GM19238 (cell line): Measurements from ENCODE around the gene EFEMP2.

Source experiments
- DNase-seq: peaks from one replicate; pipeline ENCODE4 v3.0.0; 2011; ENCODE audit warnings: low spot score; ENCODE audit not compliant: insufficient read length

Gene EFEMP2

DNA sequence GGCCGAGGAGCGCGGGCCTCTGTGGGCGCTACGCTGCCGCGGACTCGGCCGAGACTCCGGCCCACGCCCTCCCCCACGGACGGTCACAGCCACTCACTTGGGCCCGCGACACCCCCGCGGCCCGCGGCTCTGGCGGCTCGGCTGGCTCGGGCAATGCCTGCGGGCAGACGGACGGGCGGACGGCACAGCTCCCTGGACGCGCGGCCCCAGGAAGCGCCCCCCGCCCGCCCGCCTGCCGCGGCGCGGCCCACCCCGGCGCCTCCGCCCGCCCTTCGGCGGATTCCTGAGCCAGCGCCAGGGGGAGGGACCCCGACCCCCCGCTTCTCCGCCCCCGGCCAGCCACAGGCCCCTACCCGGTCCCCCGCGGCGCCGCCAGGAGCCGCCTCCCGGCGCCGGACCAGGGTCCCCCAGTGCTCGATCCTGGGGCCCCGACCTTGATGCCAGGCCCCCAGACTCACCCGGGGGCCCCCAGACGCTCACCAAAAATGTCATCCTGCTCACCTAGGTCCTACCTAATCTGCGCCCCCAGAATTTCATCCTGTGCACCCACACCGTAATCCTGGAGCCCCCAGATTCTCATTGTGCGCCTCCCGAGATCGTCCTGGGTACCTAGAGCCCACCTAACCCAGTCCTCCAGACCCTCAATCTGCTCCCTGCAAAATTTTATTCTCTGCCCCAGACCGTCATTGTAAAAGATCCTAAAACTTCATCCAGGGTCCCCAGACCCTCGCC, at the start of gene EFEMP2:
Gene EFEMP2 (minus strand): TSS at position 215 of the 732 bp plus-strand sequence. CDS start 446 bp downstream, outside the sequence.
- no peak for DNase-seq

DNA sequence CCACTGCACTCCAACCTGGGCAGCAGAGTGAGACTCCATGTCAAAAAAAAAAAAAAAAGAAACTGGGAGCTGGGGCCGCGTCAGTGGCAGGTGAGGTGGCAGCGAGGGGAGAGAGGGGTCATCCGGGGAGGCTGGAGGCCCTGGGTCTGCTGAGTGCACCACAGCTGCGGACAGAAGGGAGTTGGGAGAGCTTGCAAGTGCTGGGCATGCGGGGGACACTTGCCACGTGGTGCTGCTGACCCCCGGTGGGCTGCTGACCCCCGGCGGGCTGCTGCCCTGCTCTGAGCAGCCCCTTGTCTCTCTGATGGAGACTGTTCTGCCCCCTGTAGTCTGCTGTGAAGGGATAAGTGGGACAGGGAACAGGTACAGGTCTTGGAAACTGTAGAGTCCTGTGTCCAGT, 49.3 kb upstream of the EFEMP2 start:
- no peak for DNase-seq

DNA sequence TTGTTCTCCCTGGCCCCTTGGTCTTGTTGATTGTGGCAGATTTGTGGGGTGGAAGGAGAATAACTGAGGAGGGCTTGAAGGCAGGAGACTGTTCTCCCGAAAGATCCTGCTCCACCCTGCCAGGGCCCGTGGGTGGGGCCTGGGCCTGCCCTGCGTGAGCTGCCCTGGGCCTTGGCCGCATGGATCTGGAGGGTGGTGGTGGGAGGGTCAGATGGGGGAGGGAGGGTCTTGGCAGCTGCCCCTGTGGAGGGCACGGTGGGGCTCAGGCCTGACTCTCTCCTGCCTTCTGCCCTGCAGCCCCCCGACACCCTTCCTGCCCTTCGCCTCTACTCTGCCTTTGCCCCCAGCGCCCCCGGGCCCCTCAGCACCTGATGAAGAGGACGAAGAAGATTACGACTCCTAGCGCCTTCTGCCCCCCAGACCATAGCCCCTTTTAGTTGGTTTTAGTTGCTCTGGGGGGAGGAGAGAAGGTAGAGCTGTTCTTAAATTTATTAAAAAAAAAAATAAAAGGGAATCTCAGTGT, 48.5 kb upstream of the EFEMP2 start:
- DNase-seq: no peak

DNA sequence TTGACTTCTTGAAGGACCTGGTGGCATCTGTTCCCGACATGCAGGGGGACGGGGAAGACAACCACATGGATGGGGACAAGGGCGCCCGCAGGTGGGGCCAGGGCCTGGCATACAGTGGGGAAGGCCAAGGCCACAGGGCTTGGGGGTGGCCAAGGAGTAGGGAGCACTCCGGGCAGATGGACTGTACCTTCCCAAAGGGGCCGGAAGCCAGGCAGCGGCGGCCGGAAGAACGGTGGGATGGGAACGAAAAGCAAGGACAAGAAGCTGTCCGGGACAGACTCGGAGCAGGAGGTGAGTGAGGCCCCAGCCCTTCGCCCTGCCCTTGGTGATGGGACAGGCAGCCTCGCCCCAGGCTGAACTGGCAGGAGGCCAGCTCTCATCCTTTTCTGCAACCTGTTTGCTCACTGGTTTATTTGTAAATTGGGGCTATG, 47.8 kb upstream of the EFEMP2 start:
- no peak for DNase-seq

DNA sequence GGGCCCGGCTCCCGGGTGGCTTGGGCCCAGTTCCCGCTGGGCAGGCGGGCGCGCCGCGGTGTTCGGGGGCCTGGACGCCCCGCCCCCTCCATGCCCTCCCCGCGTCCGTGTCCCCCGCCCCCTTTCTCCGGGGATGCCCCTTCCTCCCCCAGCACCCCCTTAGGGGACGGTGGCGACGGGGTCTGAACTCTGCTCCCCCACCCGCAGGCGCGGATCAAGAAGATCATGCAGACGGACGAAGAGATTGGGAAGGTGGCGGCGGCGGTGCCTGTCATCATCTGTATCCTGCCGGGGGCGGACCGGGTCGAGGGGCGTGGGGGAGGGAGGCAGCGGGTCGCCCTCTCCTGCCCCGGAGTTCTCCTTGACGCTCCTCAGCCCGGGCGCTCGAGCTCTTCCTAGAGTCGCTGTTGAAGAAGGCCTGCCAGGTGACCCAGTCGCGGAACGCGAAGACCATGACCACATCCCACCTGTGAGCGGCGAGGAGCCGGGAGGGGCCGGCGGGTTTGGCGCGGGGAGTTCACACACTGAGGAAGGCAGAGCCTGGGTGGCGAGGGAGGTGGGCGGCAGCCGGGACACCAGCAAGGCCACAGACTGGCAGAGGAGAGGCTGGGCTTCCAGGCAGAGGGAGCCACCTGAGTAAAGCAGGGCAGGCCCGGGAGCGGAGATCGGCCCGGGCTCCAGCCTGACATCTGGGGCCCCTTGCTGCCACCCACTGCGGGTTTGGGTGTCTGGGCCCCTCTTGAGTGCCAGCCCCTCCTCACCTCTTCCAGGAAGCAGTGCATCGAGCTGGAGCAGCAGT, 47.2 kb upstream of the EFEMP2 start:
- DNase-seq: peak; percentile 68

DNA sequence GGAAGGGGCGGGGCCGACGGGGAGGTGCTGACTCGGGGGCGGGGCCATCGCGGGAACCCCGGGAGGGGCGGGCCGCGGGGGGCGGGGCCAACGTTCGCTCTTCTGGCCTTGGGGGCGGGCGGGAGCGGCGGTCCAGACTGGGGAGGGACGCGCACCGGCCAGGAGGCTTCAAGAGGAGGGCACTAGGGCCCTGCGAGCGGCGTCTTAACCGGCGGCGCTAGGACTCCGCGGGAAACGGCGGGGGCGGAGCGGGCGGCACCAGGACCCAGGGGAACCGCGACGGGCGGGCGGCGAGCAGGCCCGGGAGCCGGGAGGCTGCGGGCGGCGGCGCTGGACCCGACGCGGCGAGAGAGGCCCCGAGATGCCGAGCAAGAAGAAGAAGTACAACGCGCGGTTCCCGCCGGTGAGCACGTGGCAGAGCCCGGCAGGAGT, 46.6 kb upstream of the EFEMP2 start, which contains the start of gene DRAP1:
Gene DRAP1 (plus strand): TSS at position 286 of the 432 bp plus-strand sequence. CDS start 76 bp downstream, at position 362.
- peak; percentile 98 for DNase-seq

DNA sequence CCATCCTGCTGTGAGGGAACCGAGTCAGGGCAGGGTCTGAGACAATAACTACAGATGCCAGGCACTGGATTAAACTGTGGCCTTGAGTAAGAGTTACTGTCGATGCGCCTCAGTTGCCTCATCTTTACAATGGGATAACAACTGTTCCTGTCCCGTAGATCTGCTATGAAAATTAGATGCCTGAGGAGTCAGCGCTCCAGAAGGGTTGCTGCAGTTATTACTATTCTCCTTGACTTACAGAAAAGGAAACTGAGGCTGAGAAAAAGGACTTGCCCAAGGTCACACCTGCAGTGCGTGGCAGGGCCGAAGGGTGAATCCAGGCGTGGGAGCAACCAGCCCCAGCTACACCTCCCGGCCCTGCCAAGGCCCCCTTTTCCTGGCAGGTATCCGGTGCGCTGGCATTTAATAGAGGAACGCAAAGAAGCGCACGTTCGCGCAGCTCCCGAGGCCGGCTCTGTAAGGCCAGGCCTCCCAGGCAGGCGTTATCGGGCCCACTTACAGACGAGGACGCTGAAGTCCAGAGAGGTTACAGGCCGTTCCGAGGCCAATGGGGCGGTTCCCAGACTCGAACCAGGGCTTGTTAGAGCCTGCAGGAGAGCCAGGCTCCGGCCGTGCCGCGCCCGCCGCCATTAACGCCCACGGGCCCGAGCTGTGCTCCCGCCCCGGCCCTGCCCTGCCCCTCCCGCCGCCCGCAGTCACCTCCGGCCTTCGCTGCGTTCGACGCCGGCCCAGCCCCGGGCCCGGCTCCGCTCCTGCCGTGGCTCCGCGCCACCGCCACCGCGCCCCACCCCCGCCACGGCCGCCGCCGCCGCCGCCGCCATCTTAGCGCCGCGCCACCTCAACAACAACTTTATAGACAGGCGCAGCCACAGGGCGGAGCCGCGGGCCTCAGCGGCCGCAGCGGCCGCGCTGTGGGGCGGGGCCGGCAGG, 45.9 kb upstream of the EFEMP2 start, which contains the start of gene C11orf68:
Gene C11orf68 (minus strand): TSS at position 852 of the 930 bp plus-strand sequence. CDS start 31 bp downstream, at position 821.
- DNase-seq: no peak

DNA sequence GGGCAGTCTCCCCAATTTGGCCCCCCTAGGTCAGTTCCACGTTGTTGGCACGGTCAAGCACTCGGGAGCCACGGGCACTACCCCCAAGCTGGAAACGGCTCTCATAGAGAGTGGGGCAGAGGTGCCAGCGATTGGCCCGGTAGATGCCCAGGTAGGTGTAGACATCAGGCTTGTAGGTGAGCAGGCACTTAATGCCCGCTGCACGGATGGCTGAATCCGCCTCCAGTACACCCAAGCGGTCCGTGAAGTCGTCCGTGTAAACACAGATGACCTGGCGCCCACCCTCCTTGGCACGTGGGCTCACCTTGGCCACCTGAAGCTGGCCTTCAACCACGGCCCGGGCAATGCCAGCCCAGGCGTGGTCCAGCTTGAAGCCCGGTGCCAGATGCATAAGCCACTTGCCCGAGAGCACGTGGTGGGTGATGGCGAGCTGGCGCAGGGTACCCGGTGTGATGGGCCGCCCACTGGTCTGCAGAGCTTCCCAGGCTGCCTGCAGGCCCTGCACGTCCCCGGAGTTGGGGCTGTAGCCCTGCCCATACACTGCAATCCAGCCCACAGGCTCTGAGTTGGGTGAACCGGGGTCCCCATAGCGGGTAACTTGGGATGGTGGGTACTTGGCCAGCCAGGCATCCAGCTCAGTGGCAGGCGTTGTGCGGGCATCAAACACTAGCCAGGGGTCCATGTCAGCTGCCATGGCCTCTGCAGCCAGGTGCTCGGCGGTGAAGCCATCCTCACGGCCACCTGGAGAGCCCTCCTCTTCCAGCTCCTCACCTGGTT, 45.0 kb upstream of the EFEMP2 start:
- DNase-seq: no peak

DNA sequence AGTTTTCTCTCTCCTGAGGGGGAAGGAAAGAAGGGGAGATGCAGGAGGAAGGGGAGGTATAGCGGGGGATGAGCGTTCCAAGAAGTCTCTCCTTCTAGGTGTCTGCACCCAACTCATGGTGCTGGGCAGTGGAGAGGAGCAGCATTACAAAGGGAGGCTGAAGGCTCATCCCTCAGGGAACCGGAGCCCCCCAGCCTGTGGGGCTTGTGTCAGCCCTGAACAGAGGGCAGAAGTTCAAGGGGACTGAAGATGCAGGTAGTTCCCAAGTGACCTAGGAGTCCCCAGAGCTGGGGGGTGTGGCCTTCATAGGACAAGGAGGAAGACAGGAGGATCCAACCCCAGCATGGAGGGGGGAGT, 44.5 kb upstream of the EFEMP2 start:
- no peak for DNase-seq

DNA sequence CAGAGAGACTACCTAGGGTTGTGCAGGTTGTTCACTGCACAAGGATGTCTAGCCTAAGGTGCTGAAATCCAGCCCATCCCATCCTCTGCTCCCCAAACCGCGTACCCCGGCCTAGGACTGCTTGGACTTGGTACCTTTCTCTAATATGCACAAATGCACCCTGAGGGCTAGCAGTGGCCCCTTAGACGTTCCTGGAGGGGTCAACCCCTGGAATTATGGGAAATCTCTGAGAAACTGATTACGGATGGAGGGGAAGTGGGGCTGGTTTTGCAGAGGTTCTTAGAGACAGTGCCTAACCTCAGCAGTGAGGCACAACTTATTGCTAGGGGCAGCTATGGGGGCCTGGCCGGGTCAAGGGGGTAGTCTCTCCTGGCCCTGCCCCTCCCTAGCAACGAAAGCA, 43.8 kb upstream of the EFEMP2 start:
- DNase-seq: no peak

DNA sequence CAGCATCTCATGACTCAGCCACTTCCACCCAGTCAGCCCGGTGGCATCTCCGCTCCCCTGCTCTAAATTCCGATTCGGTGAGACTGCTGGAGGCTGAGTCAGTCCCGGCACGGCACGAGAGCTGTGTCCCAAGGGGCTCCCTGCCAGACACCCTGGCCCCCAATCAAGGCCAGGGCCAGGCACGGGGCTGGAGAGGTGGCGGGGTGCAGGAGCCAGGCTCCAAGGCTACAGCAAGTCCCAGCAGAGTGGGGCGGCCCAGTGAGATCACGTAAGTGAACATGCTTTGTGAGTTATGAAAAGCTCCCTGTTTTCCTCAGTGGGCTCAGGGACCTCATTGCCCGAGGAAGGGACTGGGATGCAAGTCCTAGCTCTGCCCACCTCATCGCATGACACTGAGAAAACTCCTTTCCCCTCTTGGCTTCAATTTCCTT, 43.2 kb upstream of the EFEMP2 start:
- no peak for DNase-seq

DNA sequence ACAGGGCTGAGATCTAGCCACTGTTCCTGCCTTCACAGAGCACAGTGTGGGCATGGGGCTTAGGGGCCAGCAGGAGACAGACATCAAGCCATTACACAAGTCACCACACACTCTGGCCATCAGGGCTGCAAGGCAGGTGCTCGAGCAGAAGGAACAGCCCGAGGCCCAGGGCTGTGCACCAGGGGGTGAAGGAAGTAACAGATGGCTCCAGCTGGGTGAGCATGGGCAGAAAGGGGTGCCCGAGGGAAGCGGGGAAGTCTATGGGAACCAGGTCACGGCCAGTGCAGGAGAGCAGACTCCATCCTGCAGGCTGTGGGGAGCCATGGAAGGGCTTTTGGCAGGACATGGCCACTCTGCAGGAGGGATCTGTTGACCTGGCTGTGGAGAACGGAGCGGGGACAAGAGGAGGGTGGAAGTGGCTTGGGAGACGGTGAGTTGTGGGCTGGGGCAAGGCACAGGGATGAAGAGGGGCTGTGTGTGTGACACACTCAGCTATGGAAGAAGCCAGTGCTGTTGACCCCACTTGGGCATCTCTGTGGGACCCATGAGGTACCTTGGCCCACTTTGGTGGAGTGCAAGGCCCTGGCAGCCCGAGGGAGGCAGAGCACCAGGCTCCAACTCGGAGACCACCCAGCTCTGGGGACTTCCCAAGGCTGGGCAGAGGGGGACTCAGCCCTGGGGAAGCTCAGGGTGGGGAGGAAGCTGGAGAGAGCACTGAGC, 42.7 kb upstream of the EFEMP2 start:
- DNase-seq: no peak

DNA sequence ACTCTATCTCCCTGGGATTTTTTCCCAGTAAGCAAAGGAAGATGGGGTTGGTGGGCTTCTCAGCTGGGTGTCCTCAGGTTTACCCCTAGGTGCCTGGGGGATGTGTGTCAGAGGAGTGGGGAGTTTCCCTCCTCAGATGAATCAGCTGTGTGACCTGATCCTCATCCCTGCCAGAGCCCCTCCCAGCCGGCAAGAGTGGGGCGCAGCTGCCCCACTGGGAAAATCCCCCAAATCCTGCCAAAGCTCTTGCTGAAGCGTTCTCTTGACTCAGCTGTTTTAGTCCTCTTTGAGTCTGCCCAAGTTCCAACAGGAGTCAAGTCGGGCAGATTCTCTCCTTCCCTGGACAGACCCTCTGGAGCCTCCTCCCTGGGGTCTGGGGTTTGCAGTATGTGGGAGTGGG, 40.2 kb upstream of the EFEMP2 start:
- DNase-seq: no peak

DNA sequence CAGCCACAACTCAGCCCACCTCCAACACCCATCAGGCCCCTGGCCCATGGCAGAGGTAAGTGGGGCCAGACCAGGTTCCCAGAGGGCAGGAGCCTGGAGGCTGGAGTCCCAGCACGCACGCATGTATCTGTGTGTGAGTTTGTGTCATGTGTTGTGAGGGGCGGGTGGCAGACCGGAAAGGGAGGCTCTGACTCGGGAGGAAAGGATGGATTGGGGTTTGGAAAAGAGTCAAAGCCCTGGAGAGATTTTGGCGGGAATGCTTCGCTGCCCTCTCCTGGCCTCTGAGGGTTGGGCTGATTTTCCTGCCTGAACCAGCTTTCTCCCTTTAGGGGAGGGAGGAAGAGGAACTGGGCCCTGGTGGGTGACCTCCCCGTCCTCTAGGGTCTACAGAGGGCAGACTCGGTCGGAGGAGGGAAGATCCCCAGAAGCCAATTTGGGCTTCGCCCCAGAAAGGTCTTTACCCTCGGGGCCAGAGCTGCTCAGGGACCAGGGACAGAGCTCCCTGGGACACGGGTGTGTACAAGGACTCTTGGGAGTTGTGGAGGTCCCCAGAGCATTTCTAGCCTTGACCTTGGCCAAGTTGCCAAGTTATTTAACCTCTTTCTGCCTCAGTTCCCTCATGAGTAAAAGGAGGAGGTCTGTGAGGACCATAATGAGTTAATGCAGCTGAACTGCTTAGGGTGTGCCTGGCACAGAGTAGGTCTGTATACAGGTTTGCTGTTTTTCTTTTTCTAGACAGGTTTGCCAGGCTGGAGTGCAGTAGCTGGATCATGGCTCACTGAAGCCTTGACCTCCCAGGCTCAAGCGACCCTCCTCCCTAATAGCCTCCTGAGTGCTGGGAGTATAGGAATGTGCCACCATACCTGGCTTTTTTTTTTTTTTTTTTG, 39.3 kb upstream of the EFEMP2 start:
- DNase-seq: no peak

DNA sequence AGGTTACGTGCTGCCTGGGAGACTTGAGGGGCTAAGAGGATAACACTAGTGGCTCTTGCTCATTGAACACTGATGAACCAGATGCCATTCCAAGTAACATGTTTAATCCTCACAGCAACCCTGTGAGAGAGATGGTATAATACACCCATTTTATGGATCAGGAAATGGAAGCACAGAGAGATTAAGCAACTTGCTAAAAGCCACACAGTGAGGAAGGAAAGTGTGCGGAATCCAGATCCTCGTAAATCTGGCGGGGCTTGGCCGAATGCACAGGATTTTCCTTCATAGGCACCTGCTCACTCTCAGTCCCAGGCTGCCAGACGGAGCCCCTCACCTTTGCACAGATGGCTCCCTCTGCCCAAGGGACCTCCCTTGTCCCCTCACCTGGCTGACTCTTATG, 35.3 kb upstream of the EFEMP2 start:
- DNase-seq: no peak

DNA sequence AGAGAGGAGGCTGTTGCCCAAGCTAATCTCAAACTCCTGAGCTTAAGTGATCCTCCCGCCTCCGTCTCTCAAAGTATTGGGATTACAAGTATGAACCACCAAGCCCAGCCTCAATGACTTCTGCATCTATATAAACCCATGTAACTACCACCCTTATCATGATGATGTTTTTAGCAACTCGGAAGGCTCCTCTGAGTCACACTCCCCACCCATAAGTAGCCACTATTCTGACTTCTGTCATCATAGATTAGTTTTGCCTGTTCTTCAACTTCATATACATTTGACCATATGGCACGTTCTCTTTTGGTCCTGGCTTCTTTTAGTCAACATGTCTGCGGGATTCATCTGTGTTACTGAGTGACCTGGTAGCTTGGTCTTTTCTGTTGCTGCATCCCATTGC, 34.0 kb upstream of the EFEMP2 start:
- no peak for DNase-seq

DNA sequence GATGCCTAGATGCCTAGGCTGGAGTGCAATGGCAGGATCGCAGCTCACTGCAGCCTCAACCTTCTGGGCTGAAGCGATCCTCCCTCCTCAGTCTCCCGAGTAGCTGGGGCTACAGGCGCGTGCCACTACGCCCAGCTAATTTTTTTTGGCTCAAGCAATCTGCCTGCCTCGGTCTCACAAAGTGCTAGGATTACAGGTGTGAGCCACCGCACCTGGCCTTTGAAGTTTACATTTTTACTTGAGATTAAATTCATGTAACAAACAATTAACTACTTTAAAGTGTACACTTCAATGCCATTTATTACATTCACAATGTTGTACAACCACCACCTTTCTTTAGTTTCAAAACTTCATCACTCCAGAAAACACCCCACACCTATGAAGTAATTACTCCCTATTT, 31.1 kb upstream of the EFEMP2 start:
- no peak for DNase-seq

DNA sequence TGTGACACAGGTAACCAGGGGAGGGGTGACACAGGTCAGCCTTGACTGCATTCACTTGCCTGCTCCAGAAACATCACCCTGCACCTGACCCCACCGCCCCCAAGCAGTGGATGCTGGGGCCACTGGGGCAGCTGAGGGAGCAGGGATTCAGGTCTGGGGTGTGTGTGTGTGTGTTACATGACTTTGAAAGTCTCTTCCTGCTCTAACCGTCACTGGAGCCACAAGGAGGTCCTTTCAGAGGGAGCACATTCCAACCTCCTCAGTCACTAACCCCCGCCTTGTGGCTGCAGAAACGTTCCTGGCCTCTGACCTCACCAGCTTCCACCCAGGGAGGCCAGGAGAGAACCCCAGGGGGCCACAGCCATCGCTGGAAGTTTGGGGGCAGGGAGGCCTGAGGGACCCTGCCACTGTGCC, 30.5 kb upstream of the EFEMP2 start:
- no peak for DNase-seq

DNA sequence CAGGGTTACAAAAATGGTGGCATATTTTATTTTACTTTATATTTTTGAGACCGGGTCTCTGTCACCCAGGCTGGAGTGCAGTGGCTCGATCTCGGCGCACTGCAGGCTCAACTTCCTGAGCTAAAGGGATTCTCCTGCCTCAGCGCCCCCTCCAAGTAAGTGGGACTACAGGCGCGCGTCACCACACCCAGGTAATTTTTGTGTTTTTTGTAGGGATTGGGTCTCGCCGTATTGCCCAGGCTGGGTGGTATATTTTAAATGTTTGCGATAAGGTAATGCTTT, 28.2 kb upstream of the EFEMP2 start:
- no peak for DNase-seq
